ENCODE measurements around the gene NUAK2.

Gene NUAK2

DNA sequence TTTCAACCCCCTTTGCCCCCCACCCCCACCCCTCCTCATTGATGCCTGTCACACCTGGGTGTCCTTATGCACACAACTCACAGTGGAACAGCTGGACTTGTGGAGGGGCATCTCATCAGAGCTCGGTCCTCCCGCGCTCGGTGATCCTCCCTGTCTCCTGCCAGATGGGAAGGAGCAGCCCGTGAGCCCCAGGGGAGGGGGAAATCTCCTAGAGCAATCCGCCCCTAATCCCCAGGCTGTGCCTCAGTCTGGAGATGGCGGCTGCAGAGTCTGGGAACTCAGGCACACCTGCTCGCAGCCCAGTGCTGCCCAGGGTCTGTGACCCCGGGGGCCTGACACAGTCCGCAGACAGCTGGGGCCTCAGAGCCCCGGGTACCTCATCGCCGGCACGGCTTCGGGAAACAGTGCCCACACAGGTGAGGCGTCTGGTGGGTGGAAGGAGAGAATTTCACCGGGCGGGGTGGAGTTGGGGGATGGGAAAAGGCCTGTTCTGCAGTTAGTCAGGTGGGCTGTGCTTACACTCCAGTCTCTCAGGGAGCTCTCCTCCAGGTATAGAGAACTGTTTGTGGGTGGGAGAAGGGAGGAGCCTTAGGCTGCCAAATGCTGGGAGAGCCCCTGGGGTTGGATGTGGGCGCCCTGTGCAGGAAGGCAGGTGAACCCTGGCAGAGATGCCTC, 64.5 kb downstream of the NUAK2 start:
- no peaks in the 10 kb centered on the region for H3K9me3 ChIP-seq (ENCODE audit: control insufficient read depth, low read length)
- TF ChIP-seq, protein P1, sequence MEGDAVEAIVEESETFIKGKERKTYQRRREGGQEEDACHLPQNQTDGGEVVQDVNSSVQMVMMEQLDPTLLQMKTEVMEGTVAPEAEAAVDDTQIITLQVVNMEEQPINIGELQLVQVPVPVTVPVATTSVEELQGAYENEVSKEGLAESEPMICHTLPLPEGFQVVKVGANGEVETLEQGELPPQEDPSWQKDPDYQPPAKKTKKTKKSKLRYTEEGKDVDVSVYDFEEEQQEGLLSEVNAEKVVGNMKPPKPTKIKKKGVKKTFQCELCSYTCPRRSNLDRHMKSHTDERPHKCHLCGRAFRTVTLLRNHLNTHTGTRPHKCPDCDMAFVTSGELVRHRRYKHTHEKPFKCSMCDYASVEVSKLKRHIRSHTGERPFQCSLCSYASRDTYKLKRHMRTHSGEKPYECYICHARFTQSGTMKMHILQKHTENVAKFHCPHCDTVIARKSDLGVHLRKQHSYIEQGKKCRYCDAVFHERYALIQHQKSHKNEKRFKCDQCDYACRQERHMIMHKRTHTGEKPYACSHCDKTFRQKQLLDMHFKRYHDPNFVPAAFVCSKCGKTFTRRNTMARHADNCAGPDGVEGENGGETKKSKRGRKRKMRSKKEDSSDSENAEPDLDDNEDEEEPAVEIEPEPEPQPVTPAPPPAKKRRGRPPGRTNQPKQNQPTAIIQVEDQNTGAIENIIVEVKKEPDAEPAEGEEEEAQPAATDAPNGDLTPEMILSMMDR (IDR thresholded peaks at IDR 0.05) = no peak
- no peak overlapping the region for H3K9ac ChIP-seq
- H3K4me2 ChIP-seq (ENCODE audit: low read length) = no peak overlapping the region
- H3K27me3 ChIP-seq (ENCODE audit: control insufficient read depth, insufficient read depth, low read length) = no peaks in the 10 kb centered on the region
- H2AFZ ChIP-seq = no peak overlapping the region
- peaks cover 10% of the 10 kb centered on the region for H3K4me1 ChIP-seq
- peaks cover 2% of the 10 kb centered on the region for H3K79me2 ChIP-seq
- no peak overlapping the region for H3K4me3 ChIP-seq (ENCODE audit: low read depth, low read length)
- H3K27ac ChIP-seq = no peak overlapping the region
- H3K36me3 ChIP-seq (ENCODE audit: control insufficient read depth, insufficient read depth, low read length) = no peaks in the 10 kb centered on the region

DNA sequence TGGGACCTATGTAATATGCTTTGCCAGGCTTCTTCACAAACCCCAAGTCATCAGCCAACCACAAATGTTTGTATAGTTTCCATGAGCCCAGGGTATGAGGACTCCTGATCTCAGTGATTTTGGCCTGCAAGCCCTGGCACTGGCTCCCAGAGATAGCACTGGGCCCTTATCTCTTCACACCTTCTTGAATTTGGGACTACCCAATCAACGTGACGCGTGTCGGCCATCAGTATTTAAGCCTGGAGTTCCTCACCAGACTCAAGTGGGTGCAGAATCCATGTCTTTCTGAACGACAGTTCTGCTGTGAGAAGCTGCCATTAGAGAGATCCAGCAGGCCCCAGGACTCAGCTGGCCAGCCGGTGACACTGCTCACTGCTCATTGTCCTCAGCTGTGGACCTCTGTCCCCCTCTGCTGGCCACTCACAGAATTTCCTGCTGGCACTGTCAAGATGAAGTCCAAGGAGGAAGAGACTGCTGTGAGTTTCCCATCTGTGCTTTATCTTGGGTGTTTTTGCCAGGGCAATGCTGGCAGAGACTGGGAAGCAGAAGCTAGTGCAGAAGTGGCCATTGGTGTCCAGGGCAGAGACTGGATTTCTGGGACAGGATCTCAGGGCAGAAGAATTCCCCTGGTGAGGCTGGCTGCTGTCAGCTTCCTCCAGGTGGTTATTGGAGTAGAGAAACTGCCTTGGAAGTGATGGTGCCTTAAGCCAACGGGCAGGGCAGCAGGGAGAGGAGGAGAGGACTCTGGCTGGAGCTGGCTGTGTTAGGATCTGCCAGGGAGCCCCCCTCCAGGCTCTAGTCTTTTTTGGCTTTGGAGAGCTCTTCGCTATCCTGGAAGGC, 65.4 kb downstream of the NUAK2 start:
- H3K36me3 ChIP-seq (ENCODE audit: control insufficient read depth, insufficient read depth, low read length) = no peaks in the 10 kb centered on the region
- H3K27ac ChIP-seq = no peak overlapping the region
- peak overlapping the region; percentile 54 for H2AFZ ChIP-seq
- H3K79me2 ChIP-seq = peaks cover 2% of the 10 kb centered on the region
- H3K9ac ChIP-seq = no peak overlapping the region
- H3K4me2 ChIP-seq (ENCODE audit: low read length) = no peak overlapping the region
- H3K4me3 ChIP-seq (ENCODE audit: low read depth, low read length) = no peak overlapping the region
- no peaks in the 10 kb centered on the region for H3K9me3 ChIP-seq (ENCODE audit: control insufficient read depth, low read length)
- H3K27me3 ChIP-seq (ENCODE audit: control insufficient read depth, insufficient read depth, low read length) = no peaks in the 10 kb centered on the region
- TF ChIP-seq, protein P1 (IDR thresholded peaks at IDR 0.05) = peak; percentile 87
- peaks cover 19% of the 10 kb centered on the region for H3K4me1 ChIP-seq

Data from parathyroid adenoma (tissue), 2 donors.